HG03039 (cell line): ENCODE data around the gene FAM229A.
"Not testable (repeated sequence)": the region's sequence is repeated elsewhere in the genome, so short reads cannot be mapped to it uniquely, and the experiment has no call there.

Experiments used
- ATAC-seq: cut with Tn5 transposase; IDR thresholded peaks from one replicate; pipeline ENCODE4 v1.9.1; 2021; ENCODE audit warnings: mild to moderate bottlenecking, moderate library complexity; ENCODE audit not compliant: unreplicated experiment

FAM229A gene

DNA sequence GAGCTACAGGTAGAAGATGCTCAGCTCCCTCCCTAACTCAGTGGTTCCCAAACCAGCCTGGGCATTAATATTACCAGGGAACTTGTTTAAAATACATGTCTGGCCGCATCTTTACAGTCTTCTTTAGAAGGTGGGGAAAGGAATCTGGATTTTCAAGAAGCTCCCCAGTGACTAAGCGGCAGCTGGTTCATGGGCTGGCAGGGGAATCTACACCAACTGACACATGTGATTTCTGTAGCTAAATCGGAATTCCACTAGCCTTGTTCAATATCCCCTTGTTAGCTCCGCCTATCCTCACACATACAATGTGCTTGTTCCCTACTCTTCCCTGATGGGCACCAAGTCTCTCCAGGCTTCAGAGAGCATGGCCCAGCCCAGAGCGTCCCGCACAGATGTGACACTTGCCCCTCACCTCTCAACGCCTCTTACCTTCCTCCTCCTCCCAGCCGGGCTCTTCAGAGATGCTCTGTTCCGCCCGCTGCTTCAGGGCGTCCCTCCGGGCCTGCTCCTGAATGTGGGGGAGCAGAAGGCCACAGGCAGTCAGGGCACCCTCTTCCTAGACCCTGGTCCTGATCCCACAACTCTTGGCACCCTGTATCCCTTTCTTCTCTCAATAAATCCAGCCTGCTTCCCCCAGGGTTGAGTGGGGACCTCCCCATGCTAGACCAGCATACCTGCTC lies 15.4 kb upstream of the FAM229A start:
- ATAC-seq, result no peak

GRCh38 chr1:32376199-32376598 lies 13.9 kb upstream of the FAM229A start:
- no peak for ATAC-seq

DNA sequence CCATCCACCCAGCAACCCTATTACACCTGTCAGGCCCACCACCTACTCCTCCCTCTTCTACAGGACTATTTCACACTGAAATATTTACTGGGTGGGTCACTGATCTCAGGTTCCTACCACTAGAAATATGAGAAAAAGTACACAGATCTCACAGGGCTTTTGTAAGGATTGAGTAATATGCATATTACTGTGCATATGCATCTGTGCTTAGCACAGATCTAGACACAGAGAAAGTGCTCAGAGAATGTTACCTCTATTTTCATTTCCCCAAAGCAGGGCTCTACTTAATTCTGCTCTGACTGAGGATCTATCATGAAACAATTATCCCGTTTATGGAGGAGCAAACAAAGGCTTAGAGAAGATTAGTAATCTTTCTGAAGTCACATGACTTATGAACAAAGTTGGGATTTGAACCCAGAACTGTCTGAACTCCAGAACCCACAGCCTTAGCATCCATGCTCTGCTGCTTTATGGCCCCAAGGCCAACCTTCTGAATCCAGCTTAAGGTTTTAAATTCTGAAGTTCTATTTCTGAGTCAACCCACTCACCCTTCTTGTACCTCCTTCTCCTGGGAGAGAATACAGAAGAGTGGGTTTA lies 11.8 kb upstream of the FAM229A start:
- ATAC-seq, result no peak

DNA sequence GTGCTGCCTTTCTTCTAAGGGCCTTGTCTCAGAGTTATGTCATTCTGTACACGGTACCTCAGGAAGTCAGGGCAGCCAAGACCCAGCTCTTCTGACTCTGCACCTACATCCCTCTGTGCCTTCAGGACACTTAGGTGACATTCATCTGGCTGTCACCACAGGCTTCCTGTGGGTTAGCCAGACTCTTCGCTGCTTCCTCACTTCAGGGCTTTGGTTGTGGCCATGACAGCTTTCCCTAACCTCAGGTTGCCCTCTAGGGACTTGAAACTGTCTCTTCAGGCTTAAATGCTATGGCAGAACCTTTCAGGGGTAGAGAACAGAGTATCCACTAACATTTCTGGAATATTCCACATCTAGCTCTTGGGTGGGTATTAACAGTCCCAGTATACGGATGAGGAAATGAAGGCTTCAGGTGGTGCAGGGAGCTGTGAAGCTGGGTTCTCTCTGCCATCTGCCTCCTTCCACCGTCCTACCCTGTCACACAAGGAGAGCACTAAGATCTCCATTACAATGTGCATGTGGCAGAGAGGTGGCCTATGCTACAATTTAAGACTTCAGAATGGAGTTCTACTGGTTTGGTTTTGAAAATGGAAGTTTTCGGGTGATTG lies 10.0 kb upstream of the FAM229A start:
- no peak for ATAC-seq

DNA sequence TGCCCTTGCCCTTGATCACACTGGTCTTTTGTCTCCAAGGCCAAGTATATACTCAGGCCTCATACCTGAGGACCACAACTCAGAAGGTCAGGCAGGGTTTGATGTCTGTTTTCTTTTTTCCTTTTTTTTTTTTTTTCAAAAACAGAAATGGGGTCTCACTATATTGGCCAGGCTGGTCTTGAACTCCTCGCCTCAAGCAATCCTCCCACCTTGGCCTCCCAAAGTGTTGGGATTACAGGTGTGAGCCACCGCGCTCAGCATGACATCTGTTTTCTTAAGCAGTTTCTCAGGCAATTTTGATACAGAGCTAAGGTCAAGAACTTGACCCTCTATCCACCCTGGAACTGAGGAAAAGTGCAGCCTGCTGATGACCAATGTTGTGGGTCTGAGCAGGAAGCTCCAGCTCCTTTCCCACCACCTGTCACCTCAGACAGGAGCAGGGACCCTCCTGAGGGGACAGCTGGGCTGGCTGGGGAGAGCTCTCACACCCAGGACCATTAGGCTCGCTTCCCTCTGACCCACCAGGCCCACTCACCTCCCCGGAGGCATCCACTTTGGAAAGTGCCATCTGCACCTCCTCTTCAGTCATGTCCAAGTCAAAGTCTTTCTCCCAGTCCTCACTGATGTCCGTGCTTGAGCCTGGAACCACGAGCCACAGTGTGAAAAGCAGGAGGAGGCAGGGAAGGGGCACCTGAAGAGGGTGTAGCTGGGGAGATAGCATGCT lies 5.8 kb upstream of the FAM229A start:
- ATAC-seq, result no peak

DNA sequence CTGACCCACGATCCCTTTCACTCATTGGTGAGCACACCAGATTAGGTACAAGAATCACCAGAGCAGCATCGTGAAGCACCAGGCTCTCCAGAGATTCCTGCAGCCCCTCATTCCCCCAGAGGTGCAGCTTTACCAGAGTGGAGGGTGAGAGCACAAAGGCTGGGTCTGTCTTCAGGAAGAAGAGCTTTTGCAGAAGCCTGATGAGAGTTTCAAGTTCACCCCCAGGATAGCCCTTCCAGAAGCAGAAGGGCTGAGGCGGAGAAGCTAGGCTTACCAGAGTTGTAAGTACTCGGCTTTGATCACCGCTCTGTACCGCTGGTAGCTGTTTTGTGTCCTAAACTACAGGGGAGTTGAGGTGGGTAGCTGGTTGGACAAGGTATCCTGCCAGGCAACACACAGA lies 3.2 kb upstream of the FAM229A start:
- ATAC-seq, result no peak

DNA sequence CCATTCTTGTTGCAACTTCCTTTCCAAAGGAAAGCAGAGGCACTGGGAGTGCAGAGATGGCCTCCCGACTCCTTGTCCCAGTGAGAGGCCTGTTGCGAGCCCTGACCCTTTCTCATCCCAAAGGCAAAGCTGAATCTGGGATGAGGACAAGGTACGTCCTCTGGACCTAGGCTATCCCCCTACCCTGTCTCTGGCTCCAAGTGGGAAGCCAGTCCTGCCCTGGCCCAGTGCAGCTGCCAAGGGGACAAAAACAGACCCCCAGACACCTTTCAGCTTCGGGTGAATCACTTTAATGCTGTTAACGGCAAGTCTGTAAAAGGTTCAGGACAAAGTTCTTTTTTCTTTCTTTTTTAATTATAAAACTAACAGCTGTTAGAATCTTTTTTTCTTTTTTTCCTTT lies 2.6 kb upstream of the FAM229A start:
- ATAC-seq, result no peak

- no peak for ATAC-seq
These were observed 1.4 kb upstream of the FAM229A start for GRCh38 chr1:32363713-32364112.

DNA sequence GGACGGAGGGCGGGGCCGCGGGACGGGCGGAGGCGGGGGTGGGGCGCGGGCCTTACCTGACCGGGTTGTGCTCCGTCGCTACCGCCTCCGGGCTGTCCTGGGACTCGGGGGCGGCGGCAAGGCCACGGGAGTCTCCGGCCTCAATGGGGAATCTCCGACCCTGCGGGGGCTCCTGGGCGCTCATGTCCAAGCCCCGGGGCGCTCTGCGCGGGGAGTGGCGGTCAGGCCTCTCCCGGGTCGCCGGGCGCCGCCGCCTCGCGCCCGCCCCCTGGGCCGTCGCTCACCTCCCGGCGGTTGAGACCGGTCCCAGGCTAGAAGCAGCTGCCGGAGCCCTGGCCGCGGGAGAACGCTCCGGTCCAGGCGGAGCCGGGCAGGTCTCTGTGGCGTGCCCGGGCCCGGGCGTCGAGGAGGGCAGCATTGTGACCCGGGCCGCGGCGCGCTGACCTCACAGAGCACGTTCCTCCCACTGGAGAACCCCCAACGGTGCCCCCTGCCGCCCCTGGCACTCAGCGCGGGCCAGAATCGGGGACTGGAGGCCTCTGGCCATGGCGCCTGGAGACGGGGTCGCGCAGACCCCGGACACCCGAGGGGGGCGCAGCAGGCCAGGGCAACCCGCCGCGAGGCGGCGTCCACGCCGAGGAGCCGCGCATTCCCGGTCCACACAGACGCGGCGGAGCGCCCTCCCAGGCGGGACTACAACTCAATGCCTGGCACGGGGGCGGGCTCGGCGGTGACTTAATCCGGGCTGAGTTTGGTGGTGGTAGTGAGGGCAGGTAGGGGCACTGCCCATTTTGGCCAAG lies 411 bp downstream of the FAM229A start:
- ATAC-seq, result no peak

GRCh38 chr1:32361308-32361673 lies 994 bp downstream of the FAM229A start:
- no peak for ATAC-seq

DNA sequence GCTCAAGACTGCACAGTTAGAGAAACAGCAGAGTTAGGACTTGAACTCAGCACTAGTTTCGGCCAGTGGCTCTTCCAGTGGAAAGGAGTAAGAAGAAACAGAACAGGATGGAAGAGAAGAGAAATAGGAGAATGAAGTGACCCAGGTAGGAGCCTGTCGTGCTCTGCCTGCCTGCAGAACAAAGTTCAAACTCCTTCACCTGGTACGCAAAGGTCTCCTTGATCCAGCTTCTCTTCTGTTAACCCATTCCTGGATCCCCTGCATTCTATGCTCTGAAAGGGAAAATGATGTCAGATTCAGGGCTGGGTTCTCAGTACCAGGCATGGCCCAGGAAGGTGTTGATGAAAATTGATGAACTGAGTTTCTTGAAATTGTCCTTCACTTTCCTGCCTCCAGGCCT lies 3.9 kb downstream of the FAM229A start:
- ATAC-seq, result no peak

DNA sequence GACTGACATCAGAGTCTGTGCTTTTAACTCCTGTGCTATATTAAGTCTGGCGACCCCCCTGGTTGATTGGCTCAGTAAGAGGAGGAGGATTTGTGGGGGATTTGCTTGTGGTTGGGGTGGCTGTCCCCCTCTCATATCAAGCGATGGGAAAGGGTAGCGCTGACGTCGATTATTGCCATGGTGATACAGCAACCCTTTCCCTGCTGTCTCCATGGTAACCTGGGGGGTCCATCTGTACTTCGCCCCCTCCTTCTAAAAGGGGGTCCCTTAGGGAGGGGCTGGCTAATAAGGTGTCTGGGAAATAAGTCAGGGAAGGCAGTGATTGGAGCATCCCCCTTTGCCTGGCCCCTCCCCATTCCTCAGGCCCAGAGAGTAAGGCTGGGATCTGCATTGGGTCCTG lies 4.7 kb downstream of the FAM229A start:
- no peak for ATAC-seq

GRCh38 chr1:32356478-32356877 lies 5.8 kb downstream of the FAM229A start:
- ATAC-seq, result no peak

GRCh38 chr1:32355778-32356177 lies 6.5 kb downstream of the FAM229A start:
- not testable (repeated sequence) for ATAC-seq

GRCh38 chr1:32353886-32354570 lies 8.3 kb downstream of the FAM229A start:
- ATAC-seq, result no peak

DNA sequence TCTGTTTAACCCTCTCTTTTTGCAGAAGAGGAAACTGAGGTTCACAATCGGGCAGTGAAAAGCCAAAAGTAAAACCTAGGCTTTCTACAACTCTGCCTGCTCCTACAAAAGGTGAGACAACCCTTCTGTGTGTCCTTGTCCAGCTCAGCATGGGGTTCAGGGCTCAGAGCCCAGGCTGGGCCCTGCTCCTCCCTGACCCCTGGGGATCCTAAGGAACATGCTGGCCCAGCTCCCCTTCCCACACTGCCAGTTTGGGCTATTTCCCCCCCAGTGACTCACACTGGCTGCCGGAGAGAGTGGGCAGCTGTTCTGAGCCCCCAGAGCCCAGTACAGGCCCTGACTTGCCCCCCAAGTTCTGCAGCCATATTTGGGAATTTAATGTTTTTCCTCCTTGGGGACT lies 8.9 kb downstream of the FAM229A start:
- no peak for ATAC-seq

DNA sequence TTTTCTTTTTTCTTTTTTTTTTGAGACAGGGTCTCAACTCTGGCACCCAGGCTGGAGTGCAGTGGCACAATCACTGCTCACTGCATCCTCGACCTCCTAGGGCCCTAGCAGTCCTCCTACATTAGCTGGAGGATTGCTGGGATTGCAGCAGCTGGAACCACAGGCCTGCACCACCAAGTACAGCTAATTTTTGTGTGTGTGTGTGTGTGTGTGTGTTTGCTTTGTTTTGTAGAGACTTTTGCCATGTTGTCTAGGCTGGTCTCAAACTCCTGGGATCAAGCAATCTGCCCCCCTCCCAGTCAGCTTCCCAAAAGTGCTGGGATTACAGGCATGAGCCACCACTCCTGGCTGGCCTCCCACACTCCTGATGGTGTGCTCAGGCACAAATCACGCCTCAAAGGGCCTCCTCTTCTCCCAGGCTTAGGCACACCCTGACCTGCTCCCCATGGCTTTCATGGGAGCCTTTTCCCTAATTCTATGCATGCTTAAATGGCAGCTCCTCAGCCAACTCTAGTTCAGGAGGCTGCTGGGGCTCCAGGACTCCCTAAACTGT lies 9.4 kb downstream of the FAM229A start:
- no peak for ATAC-seq

DNA sequence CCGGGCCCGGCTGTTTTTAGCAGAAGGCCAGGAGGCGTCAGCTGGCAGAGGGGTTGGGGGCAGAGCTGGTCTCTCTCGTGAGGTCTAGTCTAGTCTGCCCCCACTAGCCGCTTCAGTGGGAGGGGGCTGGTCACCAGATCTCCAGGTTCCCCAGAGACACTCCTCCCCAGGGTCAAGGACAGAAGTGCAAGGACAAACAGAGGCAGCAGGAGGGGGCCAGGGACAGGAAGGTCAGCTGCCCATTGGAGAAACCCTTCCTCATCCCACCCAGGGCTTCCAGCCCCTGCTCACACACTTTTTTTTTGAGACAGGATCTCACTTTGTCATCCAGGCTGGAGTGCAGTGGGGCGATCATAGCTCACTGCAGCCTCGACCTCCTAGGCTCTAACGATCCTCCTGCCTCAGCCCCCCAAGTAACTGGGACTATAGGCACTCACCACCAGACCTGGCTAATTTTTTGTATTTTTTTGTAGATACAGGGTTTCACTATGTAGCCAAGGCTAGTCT lies 10.0 kb downstream of the FAM229A start:
- no peak for ATAC-seq

GRCh38 chr1:32351399-32352238 lies 10.7 kb downstream of the FAM229A start:
- peak; percentile 86 for ATAC-seq
